Effector CD8-positive, alpha-beta T cell (primary cell): ENCODE measurements around the gene PCK2.

ENCODE experiments used
- DNase-seq: peaks from one replicate; lab custom pipeline; 2025; lab: John Stamatoyannopoulos, UW

The PCK2 gene

DNA sequence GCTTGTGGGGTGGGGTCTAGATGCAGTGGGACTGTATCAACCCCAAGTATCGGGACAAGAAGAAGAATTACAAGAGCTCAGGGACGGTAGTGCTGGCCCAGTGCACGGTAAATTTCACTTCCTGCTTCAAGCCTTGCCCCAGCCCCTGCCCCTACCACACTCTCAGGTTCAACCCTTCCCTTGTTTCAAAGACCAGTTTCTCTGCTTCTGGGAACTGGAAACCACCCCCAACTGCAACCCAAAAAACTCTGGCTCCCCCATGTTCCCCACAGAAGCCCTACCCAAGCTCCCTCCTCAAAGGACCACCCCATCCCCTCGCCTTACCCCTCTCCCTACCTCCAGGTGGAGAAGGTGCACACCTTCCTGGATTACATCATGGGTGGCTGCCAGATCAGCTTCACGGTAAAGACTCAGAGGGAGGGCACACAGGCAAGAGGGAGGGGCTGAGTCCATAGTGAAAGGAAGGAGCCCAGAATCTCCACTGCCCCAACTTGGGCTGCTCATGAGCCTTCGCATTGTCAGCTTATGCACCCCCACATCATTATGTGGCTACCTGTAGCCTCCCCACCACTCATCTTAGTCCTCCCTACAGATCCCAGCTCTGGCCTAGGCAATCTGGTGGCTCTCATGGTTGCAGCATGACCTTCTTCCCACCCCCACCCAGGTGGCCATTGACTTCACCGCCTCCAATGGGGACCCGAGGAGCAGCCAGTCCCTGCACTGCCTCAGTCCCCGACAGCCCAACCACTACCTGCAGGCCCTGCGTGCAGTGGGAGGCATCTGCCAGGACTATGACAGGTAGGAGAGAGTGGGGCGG lies 18.4 kb upstream of the PCK2 start:
- DNase-seq: no peak

DNA sequence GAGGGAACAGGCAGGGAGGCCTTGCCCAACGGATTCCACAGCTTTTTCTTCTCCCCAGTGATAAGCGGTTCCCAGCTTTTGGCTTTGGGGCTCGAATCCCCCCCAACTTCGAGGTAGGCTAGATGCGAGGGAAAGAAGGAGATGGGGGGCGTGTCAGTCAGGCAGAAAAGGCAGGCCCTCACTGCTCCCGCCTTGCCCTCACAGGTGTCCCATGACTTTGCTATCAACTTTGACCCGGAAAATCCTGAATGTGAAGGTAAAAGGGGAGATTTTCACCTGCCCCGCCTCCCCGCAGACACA lies 17.9 kb upstream of the PCK2 start:
- no peak for DNase-seq

DNA sequence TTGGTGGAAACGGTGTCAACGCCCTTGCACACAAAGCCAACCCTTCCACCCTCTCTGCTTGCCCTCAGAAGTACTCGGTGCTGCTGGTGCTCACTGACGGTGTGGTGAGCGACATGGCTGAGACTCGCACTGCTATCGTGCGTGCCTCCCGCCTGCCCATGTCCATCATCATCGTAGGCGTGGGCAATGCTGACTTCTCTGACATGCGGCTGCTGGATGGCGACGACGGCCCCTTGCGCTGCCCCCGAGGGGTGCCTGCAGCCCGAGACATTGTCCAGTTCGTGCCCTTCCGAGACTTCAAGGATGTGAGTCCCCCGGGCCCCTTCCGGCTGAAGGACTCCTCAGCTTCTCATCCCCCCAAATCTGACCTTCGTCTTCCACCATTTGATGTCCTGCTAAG lies 17.0 kb upstream of the PCK2 start:
- DNase-seq: no peak

DNA sequence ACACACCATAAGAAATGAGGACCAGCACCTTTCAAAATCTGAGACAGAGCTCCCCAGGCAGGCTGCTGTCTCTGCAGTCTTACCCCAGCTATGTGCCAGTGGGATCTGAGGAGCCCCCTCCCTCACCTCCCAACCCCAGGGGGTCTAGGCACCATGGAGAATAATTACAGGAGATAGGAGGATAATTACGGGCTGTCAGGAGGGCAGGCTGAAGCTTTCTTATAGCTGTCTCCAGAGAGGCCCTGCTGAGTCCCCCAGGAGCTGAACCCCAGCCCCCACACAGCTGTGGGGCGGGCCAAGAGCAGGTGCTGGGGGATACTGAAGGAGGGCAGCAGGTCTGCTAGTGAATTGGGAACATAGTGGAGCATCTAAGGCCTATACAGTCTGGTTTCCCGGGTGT lies 16.0 kb upstream of the PCK2 start:
- no peak for DNase-seq

DNA sequence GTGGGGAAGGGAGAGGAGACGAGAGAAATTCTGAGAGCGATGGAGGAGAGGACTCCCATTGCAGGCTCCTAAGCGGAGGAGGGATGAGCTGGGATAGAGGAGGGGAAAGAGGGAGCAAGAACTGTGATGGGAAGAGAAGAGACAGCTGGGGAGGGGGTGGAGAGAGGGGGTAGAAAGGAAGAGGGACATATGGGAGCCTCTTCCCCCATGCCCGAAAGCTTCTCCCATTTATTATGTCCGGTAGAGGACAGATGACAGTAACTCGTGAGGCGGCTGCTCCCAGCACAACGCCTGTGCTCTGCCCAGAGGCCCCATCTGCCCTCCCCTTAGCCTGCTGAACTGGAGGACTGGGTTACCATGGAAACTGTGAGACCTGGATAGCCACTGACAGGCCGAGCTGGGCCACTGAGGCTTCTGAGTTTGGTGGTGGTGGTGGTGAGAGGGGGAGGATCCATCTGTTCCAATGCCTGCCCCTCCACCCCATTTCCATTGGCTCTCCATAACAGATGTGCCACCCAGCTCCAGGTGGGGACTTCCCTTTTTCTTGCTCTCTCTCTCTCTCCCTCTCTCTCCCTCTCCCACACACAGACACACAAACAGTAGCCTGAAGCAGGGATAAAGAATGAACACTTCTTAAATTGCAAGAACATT lies 14.5 kb upstream of the PCK2 start:
- DNase-seq: no peak

DNA sequence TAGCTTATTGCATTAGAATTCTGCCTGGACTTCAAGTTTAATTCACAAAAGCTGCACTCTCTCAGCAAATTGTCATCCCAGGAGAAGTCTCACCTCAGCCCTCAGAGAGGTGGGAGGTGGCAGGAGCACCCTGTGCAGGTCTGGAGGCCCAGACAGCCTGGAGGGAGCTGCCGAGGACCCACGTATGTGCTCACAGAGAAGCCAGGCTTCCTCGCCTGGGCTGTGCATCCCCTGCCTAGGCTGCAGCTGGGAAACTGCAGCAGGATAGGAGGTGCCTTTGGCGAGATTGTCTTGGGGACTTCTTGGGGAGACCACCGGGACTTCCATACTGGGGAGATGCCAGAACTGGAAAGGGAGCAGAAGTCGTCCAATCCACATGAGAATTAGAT lies 14.0 kb upstream of the PCK2 start:
- DNase-seq: no peak

DNA sequence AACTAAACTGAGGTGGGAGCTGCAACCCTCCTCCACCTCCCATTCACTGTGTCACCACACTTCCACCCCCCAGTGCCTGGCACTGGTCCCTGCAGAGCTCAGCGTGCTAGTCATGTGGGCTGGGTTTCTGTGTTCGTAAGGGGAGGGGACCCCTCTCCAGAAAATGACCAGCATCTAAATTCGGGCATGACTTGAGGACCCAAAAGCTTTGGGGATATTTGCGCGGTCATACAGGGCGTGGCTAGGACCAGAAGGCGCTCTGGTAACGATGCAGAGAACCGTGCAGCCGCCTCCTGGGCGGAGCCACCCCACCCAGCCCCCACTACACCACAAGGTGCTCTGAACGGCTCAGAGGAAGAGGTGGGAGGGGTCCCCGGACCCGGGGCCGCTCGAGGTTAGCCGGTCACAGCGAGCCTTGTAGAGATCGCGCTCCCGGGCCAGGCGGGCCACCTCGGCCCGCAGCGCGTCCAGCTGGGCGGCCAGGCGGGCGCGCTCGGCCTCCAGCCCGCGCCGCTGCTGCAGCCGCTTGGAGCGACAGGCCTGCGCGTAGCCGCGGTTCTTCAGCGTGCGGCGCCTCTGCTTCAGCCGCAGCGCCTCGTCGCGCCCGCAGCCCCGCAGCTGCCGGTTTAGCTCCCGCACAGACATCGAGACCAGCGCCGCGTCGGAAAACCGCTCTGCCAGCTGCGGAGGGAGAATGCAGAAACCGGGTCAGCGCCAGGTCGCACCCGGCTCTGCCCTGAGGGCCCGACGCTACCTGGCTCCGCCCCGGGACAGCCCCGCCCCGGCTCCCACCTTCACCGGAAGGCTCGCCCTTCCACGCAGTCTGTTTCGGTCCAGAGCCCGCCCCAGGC lies 13.0 kb upstream of the PCK2 start:
- DNase-seq: peak; percentile 48

DNA sequence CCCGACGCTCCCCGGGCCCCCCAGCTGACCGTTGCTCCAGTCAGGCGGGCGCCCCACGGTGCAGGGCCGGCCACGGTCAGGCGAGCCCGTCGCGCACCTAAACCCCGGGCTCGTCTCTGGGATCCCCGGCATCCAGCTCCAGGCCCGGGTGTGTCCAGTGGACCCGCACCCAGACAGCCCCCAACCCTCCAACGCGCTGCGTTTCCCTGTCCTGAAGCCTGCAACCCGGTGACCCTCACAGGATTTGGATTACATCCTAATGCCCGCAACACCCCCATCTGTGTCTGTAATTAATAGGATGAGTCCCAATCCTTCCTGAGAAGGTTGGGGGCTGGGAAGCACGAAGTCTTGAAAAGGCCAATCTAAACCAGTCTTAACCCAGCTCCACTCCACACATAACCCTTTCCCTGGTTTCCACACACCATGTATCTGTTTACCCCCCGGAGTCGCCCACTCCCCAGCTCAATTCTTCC lies 12.3 kb upstream of the PCK2 start:
- DNase-seq: no peak

DNA sequence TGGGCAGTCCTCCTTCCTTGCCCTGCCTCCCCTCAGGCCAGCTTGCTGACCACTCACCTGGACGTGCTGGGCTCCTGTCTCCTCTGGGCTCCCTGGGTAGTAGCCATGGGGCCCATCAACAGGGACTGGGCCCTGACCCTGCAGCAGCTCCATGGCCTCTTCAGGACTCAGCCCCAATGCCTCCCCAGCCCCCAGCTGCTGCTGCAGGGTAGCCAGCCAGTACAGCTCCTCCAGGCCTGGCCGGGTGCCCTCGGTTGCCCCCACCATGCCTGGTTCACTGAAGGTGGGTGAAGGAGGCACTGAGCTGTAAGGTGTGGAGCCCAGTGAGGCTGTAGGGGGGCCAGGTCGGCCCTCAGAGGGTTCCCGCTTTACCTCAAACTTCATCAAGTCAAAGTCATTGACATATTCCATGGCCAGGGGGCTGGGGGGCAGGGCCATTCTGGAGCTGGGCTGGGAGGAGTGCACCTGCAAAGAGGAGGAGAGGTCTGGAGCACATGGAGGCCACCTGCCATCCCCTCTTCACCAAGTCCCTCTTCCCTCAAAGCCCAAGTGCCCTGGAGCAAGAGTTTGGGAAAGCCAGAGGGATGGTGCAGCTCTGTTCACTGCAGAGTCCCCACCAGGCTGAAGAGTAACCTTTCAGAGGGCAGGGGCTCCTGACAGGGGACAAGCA lies 11.6 kb upstream of the PCK2 start:
- no peak for DNase-seq

DNA sequence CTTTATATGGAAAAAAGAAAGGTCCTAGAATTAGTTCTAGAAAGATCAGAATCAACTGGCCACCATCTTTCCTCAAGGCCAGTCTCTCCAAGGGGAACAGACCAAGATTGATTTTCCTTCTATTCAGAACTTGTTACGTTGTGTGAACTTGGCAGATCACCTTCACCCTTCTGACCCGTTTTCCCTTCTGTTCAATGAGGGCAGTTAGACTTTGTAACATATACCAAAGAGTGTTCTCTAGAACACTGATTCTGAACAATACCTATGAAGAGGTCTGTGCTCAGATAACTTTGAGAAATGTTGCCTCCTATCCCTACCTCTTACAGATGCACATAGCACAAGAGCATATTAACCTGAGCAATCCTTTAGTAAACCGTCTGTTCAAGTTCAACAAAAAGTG lies 10.6 kb upstream of the PCK2 start:
- no peak for DNase-seq

DNA sequence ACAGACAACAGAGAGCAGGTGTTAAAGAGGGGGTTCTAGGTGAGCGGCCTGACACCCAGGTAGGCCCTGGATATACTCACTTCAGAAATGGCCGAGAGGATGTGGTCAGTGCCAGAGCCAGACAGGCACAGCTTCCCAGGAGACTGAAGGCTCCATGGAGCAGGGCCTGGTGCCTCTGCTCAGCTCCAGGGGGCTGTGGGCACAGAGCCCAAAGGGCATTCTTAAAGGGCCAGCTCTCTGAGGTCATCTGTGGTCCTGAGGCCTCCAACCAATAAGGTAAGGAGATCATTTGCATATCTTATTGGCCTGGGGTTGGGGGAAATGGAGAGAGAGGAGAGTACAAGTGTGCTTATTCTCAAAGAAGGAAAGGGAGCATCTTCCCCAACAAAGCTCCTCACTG lies 9.7 kb upstream of the PCK2 start:
- no peak for DNase-seq

DNA sequence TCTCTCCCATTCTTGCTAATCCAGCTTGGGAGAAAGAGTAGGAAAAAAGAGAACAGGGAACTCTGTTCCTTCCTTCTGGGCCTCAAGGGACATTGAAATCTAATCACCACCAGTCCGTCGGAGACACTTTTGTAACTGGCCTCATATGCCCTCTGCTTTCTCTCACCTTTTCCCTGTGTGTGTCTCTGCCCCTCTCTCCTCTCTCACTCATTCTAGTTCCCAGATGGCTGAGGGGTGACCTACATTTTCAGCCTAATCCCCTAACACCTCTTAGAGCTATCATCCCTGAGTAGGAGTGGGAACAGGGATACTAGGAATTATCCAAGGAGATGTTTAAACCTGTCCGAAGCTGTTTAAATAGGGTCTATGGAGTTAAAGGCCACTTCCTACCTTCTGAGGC lies 8.9 kb upstream of the PCK2 start:
- DNase-seq: no peak

DNA sequence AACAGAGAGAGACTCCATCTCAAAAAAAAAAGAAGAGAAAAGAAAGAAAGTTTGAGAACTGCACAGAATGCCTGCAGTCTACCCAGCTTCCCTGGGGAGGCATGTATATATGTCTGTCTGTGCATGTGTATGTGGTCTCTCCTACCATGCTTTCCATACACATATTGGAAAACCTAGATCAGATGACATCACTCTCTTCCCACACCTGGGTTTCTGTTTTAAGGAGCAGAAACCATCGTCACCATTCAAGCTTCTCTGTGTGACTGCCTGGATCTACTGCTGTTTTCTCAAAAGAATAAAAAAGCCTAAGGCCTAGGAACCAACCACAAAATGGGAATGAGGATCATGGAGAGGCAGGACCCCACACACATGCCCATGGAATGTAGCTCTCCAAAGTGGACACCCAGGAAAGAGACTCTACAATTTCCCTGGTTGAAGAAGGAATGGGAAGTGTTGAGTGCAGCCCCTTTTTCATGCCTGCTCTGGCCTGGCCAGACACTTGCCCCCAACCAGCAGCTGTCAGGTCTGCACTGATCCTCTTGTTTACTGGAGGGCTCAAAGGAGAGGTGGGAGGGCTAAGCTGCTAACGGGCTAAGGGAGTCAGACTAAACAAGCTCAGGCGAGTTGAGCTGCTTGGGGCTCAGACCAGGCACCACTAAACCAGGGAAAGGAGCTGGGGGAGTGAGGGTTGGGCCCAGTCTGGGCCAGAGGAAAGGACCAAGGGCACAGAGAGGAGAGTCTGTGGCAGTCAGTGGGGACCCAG lies 7.7 kb upstream of the PCK2 start:
- DNase-seq: no peak

DNA sequence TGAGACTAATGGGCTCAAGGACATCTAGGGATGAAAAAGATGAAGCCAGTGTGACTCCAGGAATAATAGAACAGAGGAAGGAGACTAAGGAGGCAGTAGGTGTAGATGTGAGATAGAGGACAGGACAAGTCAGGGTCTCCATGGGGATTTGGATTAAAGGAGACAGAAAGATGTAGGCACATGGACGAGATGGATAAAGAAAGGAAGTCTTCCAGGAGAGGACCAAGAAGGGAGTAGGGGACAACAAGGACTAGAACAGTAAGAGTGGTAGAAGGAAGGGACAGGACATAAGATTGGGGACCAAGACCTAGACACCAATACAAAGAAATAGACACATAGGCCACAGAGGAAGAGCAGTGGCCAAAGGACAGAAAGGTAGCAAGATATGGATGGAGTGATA lies 7.1 kb upstream of the PCK2 start:
- no peak for DNase-seq

DNA sequence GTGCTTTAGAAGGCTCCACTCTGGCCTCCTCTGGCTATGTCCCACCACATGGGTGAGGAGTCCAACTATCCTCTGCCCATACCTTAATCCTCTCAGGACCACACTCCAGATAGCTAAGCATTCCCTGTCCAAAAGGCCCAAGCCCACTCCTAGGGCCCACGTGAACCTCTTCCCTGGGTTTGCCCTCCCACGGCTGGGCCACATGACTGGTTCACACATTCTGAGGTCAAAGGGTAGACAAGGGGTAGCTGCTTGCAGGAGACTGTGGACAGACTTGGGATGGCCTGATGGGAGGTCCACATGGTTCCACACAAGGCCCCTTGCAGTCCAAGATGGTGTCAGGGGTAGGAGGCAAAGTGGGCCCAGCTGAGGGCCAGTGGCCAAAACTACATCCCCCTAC lies 6.0 kb upstream of the PCK2 start:
- DNase-seq: no peak

DNA sequence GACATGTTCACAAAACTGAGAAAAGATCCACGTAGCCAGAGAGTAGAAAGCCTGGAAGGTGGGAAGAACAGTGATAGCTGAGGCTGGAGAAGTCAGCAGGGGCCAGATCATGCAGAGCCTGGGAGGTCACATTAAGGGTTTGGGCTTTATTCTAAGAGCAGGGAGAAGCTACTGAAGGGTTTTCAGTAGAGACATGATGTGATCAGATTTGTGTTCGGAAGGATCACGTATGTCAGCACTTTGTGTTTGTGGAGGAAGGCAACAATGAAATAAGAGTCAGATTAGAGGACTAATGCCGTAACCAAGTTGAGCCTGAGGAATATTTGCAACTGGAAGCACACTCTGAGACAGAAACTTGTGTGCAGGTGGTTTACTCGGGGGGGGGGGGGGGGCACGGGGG lies 4.2 kb upstream of the PCK2 start:
- DNase-seq: no peak

DNA sequence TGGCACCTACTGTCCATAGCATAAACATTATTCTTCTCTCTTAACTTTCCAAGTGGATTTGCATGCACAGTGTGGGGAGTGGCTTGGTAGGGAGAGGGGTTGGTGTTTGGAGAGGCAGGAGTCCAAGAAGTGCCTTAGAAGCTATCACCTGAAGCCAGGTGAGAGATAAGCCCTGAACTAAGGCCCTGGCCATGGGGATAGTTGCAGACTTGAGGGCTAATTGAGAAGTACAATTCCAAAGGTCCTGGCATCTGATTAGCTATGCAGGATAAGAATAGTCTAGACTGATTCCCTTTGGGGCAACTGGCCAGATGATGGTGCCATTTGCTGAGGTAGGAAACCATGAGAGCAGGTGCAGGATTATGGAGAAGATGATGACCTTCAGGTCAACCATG lies 2.0 kb upstream of the PCK2 start:
- no peak for DNase-seq

DNA sequence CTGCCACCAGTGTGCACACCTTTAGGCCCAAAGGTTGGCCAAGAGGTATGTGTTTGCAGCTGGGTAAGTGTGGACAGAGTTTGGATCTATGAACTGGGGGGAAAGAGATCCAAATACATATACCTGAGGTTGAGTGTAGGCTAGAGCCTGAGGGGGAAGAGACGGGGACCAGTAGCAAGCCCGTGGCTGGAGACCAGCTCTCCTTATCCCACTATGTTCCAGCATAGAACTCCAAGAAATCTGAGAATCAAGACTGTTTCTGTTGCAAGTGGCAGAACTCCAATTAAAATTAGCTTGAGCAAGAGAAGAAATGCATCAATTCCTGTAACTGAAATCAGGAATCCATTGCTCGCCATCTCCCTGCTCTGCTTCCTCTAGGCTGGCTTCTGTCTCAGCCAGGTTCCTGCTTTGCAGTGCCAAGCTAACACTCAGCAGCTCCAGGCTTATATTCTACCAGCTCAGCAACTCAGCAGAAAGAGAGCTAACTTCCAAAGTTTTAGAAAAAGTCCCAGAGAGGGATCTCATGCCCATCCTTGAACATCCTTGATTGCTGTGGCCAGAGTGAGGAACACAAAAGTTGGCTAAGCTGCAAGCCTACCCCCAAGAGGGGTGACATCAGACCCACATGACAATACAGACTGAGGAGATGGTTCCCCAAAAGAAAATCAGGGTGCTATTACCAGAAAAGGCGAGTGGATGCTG lies 1.5 kb upstream of the PCK2 start:
- no peak for DNase-seq

DNA sequence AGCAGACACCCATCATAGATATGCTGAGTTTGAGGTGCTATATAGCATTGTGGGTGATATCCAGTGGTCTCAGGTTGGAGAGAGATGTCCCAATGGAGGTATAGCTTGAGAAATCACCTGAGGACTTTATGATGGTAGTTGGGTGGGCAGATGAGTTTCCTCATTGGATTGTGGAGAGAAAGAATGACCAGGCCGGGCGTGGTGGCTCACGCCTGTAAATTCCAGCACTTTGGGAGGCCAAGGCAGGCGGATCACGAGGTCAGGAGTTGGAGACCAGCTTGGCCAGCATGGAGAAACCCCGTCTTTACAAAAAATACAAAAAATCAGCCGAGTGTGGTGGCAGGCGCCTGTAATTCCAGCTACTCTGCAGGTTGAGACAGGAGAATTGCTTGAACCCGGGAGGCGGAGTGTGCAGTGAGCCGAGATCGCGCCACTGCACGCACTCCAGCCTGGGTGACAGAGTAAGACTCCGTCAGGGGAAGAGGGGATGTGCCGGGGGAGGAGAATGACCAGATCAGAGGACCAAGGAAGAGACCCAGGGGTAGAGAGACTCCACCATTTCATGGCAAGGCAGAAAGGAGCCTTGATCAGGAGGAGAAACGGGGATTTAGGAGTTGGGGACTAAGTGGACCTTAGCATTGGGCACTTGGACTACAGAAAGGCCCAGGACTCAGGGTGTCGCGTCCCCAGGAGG lies 757 bp upstream of the PCK2 start:
- DNase-seq: no peak

DNA sequence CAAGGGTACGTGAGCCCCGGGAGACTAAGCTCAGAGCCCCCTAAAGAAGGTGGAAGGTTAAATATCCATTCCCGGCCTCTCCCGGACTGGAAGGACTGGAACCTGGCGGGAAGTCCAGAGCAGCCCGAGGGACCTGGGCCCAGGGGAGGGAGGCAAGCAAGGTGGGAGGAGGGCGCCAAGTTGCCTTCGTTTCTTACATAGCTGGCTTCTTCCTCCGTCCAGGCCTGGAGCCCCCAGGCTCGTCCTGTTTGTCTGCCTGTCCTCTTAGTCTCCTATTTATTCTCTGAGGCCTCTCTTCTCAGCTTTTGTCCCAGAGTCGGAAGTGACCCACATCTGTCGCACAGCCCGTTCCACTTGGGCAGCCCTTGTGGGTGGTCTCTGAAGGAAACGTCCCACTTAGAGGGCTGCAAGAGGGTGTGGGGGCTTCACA lies 745 bp downstream of the PCK2 start:
- no peak for DNase-seq
